Measurements from ENCODE around the gene UTP25. TPM values are rescaled to one million over a fixed set of nuclear protein-coding genes. Genes with fewer than 3 reads are reported as not detected.

UTP25 gene
- total and polyA plus RNA-seq, 2 experiments from 2014 or later: 3.6 to 8.9 TPM

DNA sequence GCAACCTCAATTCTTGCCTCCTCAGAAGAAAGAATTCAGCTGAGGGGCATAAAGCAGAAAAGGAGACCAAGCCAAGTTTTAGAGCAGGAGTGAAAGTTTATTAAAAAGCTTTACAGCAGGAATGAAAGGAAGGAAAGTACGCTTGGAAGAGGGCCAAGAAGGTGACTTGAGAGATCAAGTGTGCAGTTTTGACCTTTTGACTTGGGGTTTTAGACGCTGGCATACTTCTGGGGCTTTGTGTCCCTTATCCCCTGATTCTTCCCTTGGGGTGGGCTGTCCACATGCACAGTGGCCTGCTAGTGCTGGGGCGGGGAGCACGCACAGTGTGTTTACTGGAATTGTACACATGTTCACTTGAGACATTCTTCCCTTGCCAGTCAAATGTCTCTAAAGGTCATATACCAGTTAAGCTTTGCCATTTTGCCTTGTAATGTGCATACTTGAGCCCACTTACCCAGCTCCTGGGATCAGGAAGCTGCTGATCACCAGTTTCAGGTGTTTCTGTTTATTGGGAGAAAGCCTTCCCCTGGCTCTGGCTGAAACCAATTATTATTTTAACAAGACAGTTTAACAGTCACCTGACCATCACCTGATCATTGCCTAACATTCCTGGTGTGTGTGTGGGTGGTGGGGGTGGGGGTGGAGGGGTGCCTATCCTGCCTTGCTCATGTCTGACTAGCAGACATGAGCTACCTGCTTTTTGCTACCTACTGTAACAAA, 36.2 kb downstream of the UTP25 start:
- no peak overlapping the region for H3K27ac ChIP-seq (ENCODE audit: low read depth)
- H4K20me1 ChIP-seq (replicated peaks; ENCODE audit: insufficient read depth): no peaks in the 10 kb centered on the region
- Mint-ChIP-seq H3K4me1 (peaks cover 32% of the 10 kb centered on the region), H3K36me3 (ENCODE audit: low read depth) (peaks cover 4% of the 10 kb centered on the region; the same call in 2 of the 3 replicates), H3K9me3 (peaks cover 20% of the 10 kb centered on the region), H3K27me3 (ENCODE audit: insufficient read depth, low read depth, poor library complexity) (peaks cover 3% of the 10 kb centered on the region), H3K4me3 (no peak overlapping the region; the same call in 2 of the 3 replicates), H3K27ac (peak overlapping the region; percentile 86)
- H3F3A ChIP-seq (replicated peaks; ENCODE audit: low read depth): peaks cover 7% of the 10 kb centered on the region; the same call in 1 of the 2 replicates
- ATAC-seq (no peak), DNase-seq (ENCODE audit: low spot score) (no peak)
- 0 out of 2 replicates have a peak, but pooled peaks cover 3% of the 10 kb centered on the region for H3K9me2 ChIP-seq (ENCODE audit: insufficient read depth)
- H3K4me1 ChIP-seq (ENCODE audit: insufficient read depth): peaks cover 42% of the 10 kb centered on the region
- H3K79me2 ChIP-seq (replicated peaks; ENCODE audit: insufficient read depth): no peaks in the 10 kb centered on the region
- H2AFZ ChIP-seq: peak overlapping the region; percentile 91
- H3K4me3 ChIP-seq: no peak overlapping the region
- peak overlapping the region; percentile 62 for H3K4me2 ChIP-seq
- peaks cover 5% of the 10 kb centered on the region; the same call in 1 of the 2 replicates for H3K36me3 ChIP-seq (ENCODE audit: insufficient read depth)
- no peaks in the 10 kb centered on the region for H3K27me3 ChIP-seq (ENCODE audit: insufficient read depth)
- TF ChIP-seq EZH2 (IDR thresholded peaks at IDR 0.05; ENCODE audit: low read depth, unreplicated experiment): no peak
- TF ChIP-seq STAT1 (IDR thresholded peaks at IDR 0.05; ENCODE audit: unreplicated experiment): no peak
- TF ChIP-seq, protein P1, sequence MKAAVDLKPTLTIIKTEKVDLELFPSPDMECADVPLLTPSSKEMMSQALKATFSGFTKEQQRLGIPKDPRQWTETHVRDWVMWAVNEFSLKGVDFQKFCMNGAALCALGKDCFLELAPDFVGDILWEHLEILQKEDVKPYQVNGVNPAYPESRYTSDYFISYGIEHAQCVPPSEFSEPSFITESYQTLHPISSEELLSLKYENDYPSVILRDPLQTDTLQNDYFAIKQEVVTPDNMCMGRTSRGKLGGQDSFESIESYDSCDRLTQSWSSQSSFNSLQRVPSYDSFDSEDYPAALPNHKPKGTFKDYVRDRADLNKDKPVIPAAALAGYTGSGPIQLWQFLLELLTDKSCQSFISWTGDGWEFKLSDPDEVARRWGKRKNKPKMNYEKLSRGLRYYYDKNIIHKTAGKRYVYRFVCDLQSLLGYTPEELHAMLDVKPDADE (IDR thresholded peaks at IDR 0.05): no peak
- TF ChIP-seq, protein P2, sequence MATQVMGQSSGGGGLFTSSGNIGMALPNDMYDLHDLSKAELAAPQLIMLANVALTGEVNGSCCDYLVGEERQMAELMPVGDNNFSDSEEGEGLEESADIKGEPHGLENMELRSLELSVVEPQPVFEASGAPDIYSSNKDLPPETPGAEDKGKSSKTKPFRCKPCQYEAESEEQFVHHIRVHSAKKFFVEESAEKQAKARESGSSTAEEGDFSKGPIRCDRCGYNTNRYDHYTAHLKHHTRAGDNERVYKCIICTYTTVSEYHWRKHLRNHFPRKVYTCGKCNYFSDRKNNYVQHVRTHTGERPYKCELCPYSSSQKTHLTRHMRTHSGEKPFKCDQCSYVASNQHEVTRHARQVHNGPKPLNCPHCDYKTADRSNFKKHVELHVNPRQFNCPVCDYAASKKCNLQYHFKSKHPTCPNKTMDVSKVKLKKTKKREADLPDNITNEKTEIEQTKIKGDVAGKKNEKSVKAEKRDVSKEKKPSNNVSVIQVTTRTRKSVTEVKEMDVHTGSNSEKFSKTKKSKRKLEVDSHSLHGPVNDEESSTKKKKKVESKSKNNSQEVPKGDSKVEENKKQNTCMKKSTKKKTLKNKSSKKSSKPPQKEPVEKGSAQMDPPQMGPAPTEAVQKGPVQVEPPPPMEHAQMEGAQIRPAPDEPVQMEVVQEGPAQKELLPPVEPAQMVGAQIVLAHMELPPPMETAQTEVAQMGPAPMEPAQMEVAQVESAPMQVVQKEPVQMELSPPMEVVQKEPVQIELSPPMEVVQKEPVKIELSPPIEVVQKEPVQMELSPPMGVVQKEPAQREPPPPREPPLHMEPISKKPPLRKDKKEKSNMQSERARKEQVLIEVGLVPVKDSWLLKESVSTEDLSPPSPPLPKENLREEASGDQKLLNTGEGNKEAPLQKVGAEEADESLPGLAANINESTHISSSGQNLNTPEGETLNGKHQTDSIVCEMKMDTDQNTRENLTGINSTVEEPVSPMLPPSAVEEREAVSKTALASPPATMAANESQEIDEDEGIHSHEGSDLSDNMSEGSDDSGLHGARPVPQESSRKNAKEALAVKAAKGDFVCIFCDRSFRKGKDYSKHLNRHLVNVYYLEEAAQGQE (IDR thresholded peaks at IDR 0.05; ENCODE audit: unreplicated experiment): no peak
- no peak for TF ChIP-seq ZNF114 (CRISPR knock-in tag; IDR thresholded peaks at IDR 0.05)
- TF ChIP-seq JUNB (IDR thresholded peaks at IDR 0.05; ENCODE audit: unreplicated experiment): no peak
- no peak for TF ChIP-seq EZH2phosphoT487 (IDR thresholded peaks at IDR 0.05; ENCODE audit: unreplicated experiment)
- TF ChIP-seq POLR2AphosphoS5 (IDR thresholded peaks at IDR 0.05; ENCODE audit: low read depth): no peak
- TF ChIP-seq ZNF331 (CRISPR knock-in tag; IDR thresholded peaks at IDR 0.05; ENCODE audit: low read depth): no peak
- no peak for TF ChIP-seq NANOG (IDR thresholded peaks at IDR 0.05; ENCODE audit: borderline replicate concordance)
- TF ChIP-seq, protein P3, sequence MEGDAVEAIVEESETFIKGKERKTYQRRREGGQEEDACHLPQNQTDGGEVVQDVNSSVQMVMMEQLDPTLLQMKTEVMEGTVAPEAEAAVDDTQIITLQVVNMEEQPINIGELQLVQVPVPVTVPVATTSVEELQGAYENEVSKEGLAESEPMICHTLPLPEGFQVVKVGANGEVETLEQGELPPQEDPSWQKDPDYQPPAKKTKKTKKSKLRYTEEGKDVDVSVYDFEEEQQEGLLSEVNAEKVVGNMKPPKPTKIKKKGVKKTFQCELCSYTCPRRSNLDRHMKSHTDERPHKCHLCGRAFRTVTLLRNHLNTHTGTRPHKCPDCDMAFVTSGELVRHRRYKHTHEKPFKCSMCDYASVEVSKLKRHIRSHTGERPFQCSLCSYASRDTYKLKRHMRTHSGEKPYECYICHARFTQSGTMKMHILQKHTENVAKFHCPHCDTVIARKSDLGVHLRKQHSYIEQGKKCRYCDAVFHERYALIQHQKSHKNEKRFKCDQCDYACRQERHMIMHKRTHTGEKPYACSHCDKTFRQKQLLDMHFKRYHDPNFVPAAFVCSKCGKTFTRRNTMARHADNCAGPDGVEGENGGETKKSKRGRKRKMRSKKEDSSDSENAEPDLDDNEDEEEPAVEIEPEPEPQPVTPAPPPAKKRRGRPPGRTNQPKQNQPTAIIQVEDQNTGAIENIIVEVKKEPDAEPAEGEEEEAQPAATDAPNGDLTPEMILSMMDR (conservative IDR thresholded peaks at IDR 0.05; ENCODE audit: low read depth in 2 of 2): no peak
